ENCODE measurements around the gene RRAGD.

Gene RRAGD, protein sequence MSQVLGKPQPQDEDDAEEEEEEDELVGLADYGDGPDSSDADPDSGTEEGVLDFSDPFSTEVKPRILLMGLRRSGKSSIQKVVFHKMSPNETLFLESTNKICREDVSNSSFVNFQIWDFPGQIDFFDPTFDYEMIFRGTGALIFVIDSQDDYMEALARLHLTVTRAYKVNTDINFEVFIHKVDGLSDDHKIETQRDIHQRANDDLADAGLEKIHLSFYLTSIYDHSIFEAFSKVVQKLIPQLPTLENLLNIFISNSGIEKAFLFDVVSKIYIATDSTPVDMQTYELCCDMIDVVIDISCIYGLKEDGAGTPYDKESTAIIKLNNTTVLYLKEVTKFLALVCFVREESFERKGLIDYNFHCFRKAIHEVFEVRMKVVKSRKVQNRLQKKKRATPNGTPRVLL

DNA sequence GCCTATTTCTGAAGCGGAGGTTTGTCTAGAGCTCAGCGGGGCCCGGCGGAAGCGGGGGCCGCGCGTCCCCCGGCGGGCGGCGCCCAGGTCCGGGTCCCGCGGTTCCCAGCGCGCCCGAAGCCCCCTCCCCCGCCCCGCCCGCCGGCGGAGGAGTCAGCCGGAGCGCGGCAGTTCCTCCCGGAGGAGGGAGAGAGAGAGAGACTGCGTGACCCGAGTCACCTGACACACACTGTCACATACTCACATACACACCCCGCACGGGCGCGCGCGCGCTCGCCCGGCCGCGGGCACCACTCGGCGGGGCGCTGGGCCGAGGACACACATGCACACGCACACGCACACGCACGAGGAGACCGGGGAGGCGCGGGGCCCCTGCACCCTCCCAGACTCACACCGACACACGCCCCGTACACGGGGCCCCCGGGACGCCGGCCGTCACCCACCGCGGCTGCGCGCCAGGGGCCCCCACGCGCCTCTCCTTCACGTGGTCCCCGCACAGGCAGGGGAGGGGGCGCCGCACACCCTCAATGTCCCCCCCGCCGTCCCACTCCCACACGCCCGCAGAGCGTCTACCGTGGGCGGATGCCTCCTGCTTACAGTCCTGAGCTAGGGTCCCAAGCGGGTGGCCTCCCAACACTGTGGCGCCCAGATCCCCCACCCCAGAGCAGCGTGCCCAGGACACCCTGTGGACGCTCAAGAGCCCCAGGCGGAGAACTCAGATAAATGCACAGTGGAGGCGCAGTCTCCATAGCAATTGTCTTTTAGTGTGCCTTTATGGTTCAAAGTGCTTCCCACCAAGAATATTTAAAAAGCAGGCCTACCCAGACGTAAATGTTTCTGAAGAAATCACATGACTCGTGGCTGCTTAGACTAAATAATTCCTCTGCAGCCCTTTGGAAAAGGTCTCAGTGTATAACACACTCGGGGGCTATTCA, at the start of gene RRAGD:
Gene RRAGD, minus strand, starts transcription at position 203 of the 935 bp plus-strand sequence. CDS start 280 bp downstream, outside the sequence.
- DNase-seq (ENCODE audit: low spot score): peak; percentile 80
- Histone ChIP-seq H3K27ac (peak within 1 kb of the TSS; percentile 70 to 76), H3K4me3 (peak within 1 kb of the TSS; percentile 95)
- TF ChIP-seq, protein P1, sequence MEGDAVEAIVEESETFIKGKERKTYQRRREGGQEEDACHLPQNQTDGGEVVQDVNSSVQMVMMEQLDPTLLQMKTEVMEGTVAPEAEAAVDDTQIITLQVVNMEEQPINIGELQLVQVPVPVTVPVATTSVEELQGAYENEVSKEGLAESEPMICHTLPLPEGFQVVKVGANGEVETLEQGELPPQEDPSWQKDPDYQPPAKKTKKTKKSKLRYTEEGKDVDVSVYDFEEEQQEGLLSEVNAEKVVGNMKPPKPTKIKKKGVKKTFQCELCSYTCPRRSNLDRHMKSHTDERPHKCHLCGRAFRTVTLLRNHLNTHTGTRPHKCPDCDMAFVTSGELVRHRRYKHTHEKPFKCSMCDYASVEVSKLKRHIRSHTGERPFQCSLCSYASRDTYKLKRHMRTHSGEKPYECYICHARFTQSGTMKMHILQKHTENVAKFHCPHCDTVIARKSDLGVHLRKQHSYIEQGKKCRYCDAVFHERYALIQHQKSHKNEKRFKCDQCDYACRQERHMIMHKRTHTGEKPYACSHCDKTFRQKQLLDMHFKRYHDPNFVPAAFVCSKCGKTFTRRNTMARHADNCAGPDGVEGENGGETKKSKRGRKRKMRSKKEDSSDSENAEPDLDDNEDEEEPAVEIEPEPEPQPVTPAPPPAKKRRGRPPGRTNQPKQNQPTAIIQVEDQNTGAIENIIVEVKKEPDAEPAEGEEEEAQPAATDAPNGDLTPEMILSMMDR (IDR thresholded peaks at IDR 0.05): no peak

DNA sequence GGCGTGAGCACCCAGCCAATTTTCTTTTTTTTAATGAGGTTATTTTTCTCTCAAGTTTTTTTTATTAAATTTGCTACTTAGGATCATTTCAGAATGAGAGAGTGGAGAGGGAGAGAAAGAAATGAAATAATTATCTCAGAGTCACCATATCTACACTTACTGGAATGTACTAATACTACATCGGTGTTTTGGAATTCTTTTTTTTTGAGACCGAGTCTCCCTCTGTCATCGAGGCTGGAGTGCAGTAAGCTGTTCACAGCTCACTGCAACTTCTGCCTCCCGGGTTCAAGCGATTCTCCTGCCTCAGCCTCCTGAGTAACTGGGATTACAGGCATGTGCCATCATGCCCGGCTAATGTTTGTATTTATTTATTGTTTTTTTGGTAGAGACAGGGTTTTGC, 48.6 kb upstream of the RRAGD start:
- H3K27ac ChIP-seq: no peak overlapping the region
- TF ChIP-seq, protein P1 (IDR thresholded peaks at IDR 0.05): no peak
- no peak for DNase-seq (ENCODE audit: low spot score)
- no peak overlapping the region for H3K4me3 ChIP-seq

DNA sequence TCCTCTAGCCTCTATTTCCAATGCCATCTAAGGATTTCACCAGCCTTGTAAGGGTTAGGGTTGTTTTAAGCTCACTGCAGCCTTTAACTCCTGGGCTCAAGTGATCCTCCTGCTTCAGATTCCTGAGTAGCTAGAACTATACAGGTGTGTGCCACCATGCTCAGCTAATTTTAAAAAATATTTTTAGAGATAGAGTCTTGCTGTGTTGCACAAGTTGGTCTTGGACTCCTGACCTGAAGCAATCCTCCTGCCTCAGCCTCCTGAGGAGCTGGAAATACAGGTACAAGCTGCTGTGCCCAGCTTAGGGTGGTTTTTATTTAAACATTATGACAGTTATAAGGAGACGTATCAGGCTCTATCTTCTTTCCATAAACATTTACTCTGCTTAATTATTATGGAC, 47.4 kb upstream of the RRAGD start:
- Histone ChIP-seq H3K27ac (no peak overlapping the region), H3K4me3 (no peak overlapping the region)
- TF ChIP-seq, protein P1 (IDR thresholded peaks at IDR 0.05): no peak
- no peak for DNase-seq (ENCODE audit: low spot score)

DNA sequence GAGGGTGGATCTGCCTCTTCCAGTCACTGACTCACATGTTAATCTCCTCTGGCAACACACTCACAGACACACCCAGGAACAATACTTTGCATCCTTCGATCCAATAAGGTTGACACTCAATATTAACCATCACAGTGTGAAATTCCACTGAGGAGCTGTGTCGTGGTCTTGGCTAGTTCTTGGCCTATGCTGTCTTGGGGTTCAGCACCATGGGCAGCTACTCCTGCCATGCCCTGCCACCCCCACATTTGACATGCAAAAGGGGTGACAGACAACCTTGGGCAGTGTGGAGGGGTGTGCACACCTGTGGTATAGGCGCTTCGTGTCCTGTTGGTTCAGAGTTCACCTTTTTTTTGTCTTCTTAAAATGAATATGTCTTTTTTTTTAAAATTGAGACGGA, 46.6 kb upstream of the RRAGD start:
- Histone ChIP-seq H3K4me3 (no peak overlapping the region), H3K27ac (no peak overlapping the region)
- DNase-seq (ENCODE audit: low spot score): no peak
- TF ChIP-seq, protein P1 (IDR thresholded peaks at IDR 0.05): no peak

DNA sequence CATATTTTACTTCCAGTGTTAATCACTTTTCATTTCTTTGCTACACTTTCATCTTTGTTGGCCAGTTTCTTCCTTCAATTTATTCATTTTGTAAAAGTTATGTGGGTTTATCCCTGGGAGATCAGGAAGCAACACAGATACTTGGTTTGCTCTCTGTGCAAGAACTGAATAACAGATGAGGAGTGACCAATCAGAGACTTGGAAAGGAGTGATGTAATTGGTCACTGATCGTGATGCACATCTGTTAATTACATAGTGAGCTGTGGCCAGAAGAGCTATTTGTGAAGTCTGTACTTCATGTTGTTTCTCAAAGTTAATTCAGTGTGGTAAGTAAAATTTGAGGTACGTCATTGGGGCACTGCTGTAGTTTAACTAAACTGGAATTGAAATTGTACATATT, 42.2 kb upstream of the RRAGD start:
- TF ChIP-seq, protein P1 (IDR thresholded peaks at IDR 0.05): no peak
- Histone ChIP-seq H3K4me3 (no peak overlapping the region), H3K27ac (no peak overlapping the region)
- DNase-seq (ENCODE audit: low spot score): no peak

DNA sequence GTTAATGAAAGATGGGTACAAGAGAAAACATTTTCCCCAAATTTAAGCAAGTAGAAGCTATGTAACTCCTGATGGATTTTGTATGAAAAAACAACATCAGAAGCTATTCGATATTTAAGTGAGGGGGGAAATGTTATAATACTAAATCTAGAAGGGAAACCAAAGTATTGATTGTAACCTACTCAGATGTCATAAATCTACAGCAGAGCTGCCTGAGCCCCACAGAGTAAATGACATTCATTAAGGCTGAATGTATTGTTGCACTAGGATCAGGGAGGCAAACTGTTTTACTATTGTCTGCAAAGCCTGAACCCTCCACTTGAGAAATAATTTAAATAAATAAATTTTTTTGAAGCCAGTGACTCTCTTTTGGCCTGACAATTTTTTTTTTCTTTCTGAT, 40.2 kb upstream of the RRAGD start:
- no peak for DNase-seq (ENCODE audit: low spot score)
- TF ChIP-seq, protein P1 (IDR thresholded peaks at IDR 0.05): no peak
- no peak overlapping the region for H3K4me3 ChIP-seq
- no peak overlapping the region for H3K27ac ChIP-seq
